HG03439 (cell line): ENCODE data around the gene SYNGR3.

Experiments
- ATAC-seq: cut with Tn5 transposase; IDR thresholded peaks from one replicate; pipeline ENCODE4 v1.9.1; 2021; ENCODE audit warnings: mild to moderate bottlenecking, moderate library complexity; ENCODE audit not compliant: unreplicated experiment

Gene SYNGR3

DNA sequence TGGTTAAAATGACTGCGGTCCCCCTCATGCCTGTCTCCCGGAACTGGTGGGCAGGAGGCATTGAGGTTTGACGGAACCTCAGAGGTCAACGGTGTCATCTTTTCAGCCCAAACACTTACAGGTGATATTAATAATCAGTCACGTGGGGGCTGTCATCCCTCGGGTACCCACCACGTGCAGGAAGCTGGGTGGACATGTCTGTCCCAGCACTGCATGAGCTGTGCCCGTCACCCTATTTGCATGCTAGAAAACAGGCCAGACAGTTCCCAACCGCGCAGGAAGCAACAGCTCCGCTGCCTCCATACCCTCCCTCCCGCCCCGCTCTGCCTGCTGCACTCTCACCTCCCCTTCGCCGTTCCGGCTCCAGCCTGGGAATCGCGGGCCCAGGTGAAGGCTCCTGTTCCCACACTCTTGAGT, 1.4 kb downstream of the SYNGR3 start:
- ATAC-seq = peak; percentile 35

DNA sequence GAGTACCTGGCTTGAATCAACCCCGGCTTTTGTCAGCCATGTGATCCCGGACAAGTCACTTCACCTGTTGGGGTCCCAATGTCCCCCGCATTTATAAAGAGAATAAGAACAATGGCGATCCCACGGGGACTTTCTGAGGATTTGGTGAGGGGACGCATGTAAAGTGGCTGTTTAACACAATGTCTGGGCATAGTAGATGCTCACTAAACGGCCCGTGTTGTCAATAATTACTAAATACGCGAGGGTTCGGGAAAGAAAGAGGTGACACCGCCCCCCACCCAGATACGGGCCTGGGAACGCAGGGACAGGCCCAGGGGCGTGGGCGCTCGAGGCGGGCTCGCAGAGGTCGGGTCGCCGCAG, 1.8 kb downstream of the SYNGR3 start:
- ATAC-seq = no peak

DNA sequence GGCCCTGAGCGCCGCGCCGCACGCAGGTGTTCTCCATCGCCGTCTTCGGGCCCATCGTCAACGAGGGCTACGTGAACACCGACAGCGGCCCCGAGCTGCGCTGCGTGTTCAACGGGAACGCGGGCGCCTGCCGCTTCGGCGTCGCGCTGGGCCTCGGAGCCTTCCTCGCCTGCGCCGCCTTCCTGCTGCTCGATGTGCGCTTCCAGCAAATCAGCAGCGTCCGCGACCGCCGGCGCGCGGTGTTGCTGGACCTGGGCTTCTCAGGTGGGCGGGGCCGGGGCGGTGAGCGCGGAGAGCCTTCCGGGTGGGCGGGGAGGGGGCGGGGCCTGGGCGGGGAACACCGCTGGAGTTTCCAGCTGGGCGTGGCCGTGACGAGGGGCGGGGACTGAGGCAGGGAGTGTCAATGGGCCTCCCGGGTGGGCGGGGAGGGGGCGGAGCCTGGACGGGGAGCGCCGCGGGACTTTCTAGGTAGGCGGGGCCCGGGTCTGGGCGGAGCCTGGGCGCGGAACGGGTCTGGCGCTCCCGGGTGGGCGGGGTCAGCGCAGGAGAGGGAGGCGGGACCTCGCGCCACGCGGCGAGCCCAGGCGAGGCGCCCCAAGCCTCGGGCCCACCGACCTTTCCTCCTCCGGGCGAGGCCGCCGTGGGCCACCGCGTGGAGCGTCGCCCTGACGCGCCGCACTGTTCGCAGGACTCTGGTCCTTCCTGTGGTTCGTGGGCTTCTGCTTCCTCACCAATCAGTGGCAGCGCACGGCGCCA, 2.4 kb downstream of the SYNGR3 start:
- peak; percentile 50 for ATAC-seq

DNA sequence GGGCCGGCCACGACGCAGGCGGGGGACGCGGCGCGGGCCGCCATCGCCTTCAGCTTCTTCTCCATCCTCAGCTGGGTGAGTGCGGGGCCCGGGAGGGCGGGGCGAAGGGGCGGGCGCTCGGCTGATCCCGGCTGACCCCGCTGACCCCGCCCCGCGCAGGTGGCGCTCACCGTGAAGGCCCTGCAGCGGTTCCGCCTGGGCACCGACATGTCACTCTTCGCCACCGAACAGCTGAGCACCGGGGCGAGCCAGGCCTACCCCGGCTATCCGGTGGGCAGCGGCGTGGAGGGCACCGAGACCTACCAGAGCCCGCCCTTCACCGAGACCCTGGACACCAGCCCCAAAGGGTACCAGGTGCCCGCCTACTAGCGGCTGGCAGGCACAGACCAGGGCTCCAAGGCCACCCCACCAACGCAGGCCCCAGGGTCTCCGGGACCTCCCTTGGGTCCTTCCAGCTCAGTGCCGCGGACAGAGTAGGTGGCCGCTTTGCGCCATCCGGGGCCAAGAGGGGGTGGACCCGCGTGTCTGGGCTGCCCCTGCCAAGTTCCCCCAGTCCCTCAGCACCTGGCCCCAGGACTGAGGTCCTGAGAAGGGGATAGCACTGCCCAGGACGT, 3.0 kb downstream of the SYNGR3 start:
- ATAC-seq = no peak

DNA sequence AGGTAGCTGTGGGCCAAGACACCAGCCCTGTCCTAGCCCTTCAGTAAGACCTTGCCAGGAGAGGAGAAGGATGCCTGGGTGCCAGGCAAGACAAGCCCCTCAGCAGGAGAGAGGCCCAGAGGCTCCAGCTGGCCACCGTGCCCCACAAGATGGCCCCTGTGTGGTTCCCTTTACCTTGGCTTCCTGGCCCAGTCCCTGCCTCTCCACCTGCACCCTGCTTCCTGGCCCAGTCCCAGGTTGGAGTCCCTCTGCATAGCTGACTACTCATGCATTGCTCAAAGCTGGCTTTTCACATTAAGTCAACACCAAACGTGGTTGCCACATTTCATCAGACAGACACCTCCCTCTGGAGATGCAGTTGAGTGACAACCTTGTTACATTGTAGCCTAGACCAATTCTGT, 4.0 kb downstream of the SYNGR3 start:
- no peak for ATAC-seq

DNA sequence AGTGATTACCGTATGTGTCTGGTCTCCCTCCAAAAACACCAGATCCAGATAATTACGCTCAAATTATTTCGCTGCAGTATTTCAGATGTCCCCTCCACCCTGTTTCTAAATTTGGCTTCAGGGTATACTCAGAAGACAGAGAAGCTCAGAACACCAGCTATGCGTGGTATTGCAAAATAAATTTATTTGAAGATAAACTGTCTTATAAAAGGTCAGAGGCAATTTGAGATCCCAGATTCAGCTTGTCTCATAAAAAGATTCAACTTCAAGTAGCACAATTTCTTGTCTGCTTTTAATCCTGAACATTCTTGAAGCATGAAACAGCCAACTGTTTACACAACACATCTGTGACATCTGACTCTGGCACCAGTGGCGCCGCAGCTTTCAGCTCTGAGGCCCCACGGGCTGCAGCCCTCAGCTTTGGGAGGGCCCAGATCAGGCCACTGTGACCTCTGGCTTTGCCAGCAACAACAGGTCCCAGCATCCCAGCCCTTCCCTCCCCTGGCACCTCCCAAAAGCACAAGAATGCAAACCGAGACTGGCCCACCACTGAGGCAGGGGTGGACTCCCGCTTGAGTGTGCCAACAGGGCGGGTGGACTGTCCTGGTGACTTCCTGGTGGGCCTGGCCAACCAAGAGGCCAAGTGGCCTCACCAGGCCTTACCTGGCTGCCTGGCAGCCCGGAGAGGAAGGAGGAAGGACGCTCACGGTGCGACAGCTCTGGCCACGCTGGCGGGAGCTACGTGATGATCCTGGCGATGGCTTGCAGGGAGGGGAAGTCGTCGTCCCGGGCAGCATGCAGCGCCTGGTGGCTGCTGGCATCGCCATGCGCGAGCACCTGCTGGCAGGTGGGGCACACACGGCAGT, 8.0 kb downstream of the SYNGR3 start:
- no peak for ATAC-seq

DNA sequence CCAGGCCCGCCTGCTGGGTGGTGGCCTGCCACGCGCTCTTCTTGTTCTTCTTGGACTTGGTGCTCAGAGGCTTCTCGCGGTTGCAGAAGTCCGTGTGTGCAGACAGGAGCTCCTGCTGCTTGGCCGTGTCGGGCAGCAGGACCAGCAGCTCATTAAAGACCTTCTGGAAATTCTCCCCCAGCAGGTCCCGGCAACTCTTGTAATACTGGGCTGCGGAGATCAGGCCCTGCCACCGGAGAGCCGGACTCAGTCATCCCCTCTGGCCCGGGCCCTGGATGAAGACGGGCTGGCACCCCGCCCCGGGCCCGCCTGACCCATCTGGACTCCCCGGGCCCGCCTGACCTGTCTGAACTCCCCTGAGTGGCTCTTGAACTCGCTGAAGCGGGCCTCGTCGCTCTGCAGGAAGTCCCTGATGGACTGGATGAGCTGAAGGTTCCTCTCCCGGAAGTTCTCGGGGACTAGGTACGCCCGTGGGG, 8.6 kb downstream of the SYNGR3 start:
- no peak for ATAC-seq

DNA sequence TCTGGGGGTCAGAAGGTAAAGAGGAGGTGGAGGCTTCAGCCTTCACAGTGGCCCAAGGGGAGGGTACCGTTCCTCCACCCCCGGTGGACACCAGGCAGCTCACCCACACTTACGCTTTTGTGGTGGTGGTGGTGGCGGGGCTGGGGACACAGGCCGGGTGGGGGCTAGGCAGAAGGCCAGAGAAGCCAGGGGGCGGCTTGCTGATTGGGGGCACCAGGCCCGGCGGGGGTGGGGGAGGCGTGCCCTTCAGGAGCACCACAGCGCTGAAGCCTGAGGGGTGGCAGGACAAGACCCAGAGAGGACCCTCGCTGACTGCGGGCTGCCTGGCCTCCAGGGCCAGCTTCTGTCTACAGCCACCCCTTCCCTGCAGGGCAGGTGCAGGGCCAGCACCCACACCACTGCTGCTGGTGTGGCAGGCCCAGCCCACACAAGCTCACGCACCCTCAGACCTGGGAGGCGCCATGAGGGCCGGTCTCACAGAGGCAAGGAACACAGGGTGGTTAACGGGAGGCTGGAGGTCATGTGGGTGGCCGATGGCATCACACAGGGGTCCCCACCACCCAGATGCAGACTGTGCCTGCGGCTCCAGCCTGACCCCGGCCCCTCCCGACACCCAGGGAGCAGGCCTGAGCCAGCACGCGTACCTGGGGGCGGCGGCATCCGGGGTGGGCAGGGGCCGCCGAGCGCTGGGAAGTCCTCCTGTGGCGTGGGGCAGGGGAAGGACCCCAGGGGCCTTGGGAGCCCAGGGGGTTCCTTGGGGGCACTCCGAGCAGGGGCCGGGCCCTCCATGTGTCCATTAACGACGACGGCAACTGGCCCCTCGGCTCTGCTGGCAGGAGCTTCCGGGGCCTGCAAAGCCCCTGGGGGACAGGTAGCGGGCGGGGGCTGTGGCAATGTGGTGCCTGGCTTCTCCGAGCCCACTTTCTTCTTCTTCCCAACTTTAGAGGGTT, 9.4 kb downstream of the SYNGR3 start:
- ATAC-seq = no peak

DNA sequence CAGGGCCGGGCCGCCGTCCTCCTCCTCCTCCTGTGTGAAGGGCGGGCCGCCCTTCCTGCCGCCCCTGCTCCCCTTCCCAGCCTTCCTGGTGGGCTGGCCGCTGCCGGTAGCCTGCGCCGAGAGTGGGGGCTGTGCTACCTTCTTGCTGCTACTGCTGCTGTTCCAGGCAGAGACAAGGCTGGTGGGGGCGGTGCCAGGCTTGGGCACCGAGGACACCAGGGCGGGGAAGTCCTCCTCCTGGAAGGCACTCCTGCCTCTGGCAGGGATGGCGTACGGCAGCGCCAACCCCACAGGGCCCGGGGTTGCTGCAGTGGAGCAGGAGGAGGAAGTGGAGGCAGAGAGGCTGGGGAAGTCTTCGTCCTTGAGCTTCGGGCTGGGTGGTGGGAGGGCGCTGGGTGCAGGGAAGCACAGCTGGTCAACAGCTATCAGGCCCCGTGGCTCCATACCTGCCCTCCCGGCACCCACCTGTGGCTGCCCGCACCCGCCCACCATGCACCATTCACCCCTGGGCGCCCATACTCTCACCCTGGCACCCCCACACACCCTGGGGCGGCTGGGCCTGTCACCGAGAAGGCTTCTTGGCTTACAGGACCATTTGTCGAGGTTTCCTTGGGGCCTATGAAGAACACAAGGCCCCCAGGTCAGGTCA, 10.2 kb downstream of the SYNGR3 start:
- ATAC-seq = no peak

DNA sequence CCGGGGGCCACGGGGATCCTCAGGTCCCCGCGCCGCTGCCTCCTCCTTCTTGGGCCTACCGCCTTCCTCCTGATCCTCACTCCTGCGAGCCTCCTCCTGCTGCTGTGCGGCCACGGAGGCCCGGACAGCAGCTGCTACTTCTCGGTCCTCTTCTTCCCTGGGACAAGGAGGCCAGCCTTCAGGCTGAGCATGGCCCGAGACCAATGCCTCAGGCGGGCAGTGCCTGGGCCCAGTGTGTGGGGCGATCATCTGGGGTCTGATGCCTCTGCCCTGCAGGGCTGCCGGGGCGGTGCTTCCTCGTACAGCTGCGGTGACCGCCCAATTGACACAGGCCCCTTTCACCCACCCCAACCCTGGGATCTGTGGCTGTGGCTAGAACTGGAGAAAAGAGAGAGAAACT, 11.3 kb downstream of the SYNGR3 start:
- no peak for ATAC-seq

DNA sequence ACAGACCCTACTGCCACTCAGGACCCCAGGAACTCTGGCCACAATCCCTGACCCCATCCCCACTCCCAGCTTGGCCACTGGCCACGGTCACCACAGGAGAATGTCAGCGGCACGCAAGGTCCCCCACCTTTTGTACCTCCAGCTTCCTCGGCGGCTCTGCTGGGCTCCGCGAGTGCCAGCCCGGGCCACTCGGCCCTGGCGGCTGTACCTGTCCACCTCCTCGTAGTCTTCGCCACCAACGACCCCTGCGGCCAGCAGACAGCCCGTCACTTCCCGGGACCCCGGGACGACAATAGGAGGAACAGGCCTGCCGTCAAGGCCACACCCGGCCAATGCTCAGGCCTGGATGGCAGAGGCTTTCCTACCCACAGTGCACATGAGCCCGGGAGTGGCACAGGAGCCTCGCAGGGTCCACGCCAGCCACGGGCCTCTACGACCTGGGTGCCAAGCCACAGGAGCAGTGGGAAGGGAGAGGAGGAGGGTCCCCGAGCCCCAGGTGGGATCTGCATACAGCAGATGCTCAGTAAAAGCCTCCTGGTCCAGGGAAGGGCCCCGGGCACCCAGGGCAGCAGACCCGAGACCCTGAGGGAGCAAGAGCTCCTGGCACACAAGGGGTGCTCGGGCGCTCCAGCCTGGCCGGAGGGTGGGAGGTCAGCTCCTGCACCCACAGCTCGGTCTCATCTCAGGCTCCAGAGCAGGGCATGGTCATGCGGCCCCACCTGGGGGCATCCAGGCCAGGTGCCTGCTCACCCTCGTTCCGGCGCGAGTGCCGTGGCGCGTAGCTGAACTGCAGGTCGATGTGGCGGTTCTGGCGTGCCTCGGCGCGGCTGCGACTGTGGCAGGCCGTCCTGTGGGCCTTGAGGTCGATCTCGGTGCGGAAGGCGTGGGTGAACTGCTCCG, 11.9 kb downstream of the SYNGR3 start:
- no peak for ATAC-seq

DNA sequence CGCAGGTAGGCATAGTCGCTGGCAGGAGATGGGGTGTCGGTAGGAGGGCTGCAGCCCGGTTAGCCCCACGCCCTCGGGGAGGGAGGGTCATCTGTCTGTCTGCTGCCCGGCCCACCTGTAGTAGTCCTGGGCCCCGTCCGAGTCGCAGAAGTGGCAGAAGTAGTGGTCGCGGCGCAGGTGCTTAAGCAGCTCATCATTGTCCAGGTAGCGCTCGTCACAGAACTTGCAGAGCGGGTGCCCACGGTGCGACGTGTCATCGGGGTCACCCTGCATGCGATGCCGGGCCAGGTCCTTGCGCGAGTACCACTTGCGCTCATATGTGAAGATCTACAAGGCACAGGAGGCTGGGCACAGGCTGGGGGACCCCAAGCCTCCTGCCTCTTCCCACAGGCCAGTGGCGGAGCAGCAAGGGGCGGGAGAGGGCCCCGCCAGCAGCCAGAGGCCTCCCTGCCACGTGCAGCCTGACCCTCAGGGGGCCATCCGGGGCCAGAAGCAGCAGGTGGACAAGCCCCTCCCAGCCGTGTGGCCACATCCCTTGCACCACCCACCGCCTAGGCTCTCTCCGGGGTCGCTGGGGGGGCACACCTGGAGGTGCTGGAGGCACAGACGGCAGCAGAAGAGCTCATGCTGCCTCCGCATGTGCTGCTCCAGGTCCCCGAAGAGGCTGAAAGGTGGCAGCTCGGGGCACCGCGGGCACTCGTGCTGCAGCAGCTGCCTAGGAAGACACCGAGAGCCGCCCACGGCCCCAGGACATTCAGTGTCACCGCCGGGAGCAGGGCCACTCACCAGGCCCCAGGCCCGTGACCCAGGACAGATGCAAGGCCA, 12.8 kb downstream of the SYNGR3 start:
- no peak for ATAC-seq

DNA sequence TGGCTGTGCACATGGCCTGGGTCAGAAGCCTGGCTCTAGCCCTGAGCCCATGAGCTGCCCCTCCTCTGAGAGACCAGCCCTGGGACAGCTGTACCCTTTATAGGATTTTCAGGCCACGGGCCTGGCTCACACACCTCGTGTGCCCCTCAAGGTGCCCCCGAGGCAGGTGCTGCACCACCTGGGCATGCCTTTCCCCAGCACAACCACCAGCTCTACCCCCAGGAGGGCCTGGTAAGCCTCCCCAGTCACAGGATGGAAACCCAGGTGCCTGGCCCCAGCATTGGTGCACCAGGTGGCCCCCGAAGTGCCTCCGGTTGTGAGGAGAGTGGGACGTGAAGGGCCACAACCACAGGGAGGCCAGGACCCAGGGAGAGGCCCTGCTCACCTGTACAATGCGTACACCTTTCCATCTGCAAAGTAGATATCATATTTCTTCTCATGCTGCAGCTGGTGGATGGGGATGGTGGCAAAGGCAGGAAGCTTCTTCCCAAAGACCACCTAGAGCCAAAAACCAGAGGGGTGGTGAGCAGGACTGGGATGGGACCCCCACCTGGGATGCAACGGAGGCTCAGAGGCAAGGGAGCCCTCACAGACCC, 13.6 kb downstream of the SYNGR3 start:
- no peak for ATAC-seq

DNA sequence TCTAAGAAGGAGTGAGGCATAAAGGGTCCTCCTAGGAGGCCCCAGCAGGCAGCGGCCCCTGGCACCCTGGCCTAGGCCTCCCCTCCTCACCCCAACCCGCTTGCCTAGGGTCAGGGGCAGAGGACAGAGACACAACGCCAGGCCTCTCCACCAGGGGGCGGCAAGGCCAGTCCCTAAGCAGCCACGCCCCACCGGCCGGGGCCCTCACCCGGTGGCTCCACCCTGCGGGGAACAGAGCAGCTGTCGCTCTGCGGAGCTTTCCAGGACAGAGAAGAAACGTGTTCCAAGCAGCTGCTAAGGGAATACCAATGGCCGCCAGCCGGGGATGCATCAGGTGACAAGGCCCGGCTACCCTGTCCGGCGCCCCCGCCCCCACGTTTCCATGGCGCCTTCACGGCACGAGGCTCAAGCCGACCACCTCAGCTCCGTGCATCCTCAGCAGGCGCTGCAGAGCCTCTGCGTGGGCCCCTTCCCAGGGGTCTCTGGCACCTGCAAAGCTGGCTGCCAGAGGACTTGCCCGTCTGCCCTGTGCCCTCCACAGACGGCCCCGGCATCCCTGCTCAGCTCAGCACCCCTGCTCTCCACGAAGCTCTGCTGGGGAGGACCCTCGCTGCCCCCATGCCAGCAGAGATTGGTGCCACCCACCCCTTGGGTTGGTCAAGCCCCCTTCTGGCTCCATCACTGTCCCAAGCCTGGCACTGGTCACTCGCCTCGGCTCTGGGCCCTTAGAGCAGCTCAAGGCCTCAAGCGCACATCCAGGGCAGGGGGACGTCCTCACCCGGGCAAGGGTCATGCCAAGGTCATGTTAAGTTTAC, 14.3 kb downstream of the SYNGR3 start:
- ATAC-seq = peak; percentile 59

DNA sequence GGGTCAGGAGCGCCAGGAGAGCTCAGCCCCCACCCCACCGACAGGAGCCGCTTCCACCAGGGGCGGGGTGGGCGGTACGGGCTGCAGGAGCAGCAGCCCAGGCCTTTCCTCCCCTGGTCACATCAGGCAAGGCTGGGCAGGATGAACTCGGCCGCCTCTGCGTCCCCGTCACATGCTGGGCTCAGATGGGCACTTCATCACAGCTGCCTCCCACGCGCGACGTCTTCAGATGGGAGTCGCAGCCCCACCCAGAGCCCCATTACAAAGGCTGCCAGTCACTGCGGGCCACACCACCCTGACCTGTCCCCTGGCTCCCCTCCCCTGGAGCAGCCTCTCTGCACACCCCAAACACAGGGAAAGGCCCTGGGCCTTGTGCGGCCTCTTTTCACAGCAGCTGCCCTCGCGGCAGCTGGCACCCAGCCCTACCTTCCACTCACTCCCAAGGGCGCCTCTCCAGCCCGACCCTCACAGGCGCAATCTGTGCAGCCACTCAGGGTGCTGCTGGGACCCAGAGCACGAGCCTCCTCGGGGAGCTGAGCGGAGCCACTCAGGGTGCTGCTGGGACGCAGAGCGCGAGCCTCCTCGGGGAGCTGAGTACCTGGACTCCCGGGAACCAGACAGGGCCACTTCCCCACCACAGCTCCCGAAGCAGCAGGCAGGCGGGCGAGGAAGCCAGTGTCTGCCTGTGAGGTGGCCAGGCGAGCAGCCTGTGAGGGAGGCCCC, 15.2 kb downstream of the SYNGR3 start:
- ATAC-seq = no peak

DNA sequence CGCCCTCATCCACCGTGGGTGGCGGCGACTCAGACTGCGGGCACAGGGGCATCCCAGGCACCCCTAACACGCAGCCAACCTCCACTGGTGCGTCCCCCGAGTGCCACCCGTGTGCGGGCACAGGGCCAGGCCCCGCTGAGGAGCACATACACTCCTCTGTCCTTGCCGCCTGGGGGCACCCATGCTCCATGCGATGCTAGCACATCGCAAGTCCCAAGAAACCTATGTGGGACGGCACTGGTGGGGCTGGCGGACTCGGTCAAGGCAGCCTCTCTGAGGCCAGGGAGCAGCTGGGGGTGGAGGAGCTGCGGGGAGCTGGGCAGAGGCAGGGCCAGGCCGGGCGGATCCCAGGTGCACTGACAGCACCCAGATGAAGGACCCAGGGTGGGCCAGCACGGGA, 15.9 kb downstream of the SYNGR3 start:
- ATAC-seq = no peak
